ENCODE measurements around the gene ACTR6.

The ACTR6 gene

GRCh38 chr12:100268835-100269564 lies 68.4 kb downstream of the ACTR6 start:
- DNase-seq: peak; percentile 12

GRCh38 chr12:100273782-100274181 lies 73.2 kb downstream of the ACTR6 start:
- DNase-seq: no peak
